ENCODE data around the gene MAN1A2.

The MAN1A2 gene

GRCh38 chr1:117414943-117415342 lies 47.7 kb downstream of the MAN1A2 start (continued):
- TF ChIP-seq ZNF18 (tag by site-specific recombination; IDR thresholded peaks at IDR 0.05), result no peak

DNA sequence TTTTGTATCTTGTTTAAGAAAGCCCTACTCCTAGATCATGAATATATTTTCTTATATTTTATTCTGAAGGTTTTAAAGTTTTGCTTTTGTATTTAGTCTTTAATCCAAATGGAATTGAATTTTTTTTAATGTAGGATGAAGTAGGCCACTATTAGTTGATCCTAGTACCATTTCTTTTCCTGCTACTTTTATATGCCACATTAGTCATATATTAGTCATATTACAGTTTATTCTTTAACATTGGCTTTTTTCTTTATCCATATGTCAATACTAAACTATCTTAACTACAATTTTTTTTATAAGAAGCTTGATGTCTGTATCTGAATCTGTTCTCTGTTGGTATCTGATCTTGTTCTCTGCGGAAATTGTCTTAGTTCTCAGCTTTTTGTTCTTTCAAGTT lies 48.8 kb downstream of the MAN1A2 start:
- TF ChIP-seq, protein P1, sequence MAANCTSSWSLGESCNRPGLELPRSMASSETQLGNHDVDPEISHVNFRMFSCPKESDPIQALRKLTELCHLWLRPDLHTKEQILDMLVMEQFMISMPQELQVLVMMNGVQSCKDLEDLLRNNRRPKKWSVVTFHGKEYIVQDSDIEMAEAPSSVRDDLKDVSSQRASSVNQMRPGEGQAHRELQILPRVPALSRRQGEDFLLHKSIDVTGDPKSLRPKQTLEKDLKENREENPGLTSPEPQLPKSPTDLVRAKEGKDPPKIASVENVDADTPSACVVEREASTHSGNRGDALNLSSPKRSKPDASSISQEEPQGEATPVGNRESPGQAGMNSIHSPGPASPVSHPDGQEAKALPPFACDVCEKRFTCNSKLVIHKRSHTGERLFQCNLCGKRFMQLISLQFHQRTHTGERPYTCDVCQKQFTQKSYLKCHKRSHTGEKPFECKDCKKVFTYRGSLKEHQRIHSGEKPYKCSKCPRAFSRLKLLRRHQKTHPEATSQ (tag by site-specific recombination; IDR thresholded peaks at IDR 0.05), result no peak
- no peak for TF ChIP-seq ZBTB17 (tag by site-specific recombination; IDR thresholded peaks at IDR 0.05)
- no peak for TF ChIP-seq ZNF248 (tag by site-specific recombination; IDR thresholded peaks at IDR 0.05)
- no peak for TF ChIP-seq ZNF292 (tag by site-specific recombination; IDR thresholded peaks at IDR 0.05; ENCODE audit: borderline replicate concordance, low read depth)
- no peak for TF ChIP-seq GLI2 (tag by site-specific recombination; IDR thresholded peaks at IDR 0.05; ENCODE audit: borderline replicate concordance, low read depth)
- no peak for TF ChIP-seq ZBTB7A (tag by site-specific recombination; IDR thresholded peaks at IDR 0.05; ENCODE audit: low read depth)
- TF ChIP-seq CTCF (tag by site-specific recombination; IDR thresholded peaks at IDR 0.05), result no peak
- no peak for TF ChIP-seq ZNF202 (tag by site-specific recombination; IDR thresholded peaks at IDR 0.05; ENCODE audit: borderline replicate concordance)
- no peak for TF ChIP-seq ZNF155 (tag by site-specific recombination; IDR thresholded peaks at IDR 0.05)
- no peak for TF ChIP-seq REPIN1 (tag by site-specific recombination; IDR thresholded peaks at IDR 0.05; ENCODE audit: low read depth)
- TF ChIP-seq ZBTB6 (tag by site-specific recombination; IDR thresholded peaks at IDR 0.05), result no peak
- no peak for TF ChIP-seq ZNF280D (tag by site-specific recombination; IDR thresholded peaks at IDR 0.05)
- no peak for TF ChIP-seq ZNF837 (tag by site-specific recombination; IDR thresholded peaks at IDR 0.05)
- no peak for TF ChIP-seq OSR2 (tag by site-specific recombination; IDR thresholded peaks at IDR 0.05)
- TF ChIP-seq HOXA7 (CRISPR knock-in tag; IDR thresholded peaks at IDR 0.05; ENCODE audit: borderline replicate concordance), result no peak
- TF ChIP-seq ZNF701 (tag by site-specific recombination; IDR thresholded peaks at IDR 0.05), result no peak
- TF ChIP-seq ZNF239 (tag by site-specific recombination; IDR thresholded peaks at IDR 0.05), result no peak
- Histone ChIP-seq H3K9me3 (ENCODE audit: control insufficient read depth, insufficient read depth, low read depth, low read length) (no peaks in the 10 kb centered on the region), H3K4me1 (ENCODE audit: control insufficient read depth, insufficient read depth, low read length) (no peaks in the 10 kb centered on the region), H3K36me3 (ENCODE audit: control insufficient read depth in 2 of 2, insufficient read depth in 1 of 2, low read length in 2 of 2) (peaks cover 0 to 9% of the 10 kb centered on the region in 2 experiments; a peak in 1 of 3 replicates), H3K27ac (ENCODE audit: extremely low read depth, low read depth, low read length) (no peak overlapping the region), H3K4me3 (ENCODE audit: low read depth, low read length) (no peak overlapping the region)
- ChIA-PET POLR2A (no interaction called here), CTCF (interaction anchor here (0.6 to 0.8 kb wide), 2 partner anchors 91 to 120 kb away, joined by 3 to 5 read pairs; no protein-coding TSS in a partner anchor)
